ENCODE data around the gene DNAJC10.

DNA sequence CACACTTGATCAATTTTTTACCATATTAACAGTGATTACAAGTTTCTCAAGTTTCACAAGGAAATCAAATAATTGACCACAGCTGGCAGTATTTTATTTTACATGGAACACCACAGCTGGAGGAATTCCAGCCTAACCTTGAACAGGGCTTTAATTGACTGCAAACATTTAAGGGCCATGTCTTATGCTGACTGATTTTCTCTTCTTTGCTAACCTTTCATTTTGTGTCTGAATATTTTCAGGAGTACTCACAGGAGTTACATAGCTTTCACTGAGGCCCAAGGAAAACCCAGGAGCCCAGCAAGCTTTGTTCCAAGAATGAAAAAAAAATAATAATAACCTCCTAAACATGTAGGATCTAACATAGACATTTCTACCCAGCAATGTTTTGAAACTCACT, 100.8 kb downstream of the DNAJC10 start:
- TF ChIP-seq CTCF (IDR thresholded peaks at IDR 0.05; ENCODE audit: poor library complexity) (no peak), EZH2phosphoT487 (IDR thresholded peaks at IDR 0.05; ENCODE audit: low read depth, severe bottlenecking, unreplicated experiment) (no peak), EZH2 (IDR thresholded peaks at IDR 0.05; ENCODE audit: borderline replicate concordance) (no peak)
